H9 (cell line): ENCODE results near the gene RAP1GDS1. TPM values are rescaled to one million over a fixed set of nuclear protein-coding genes. Genes with fewer than 3 reads are reported as not detected.
"Not testable (repeated sequence)": the region's sequence is repeated elsewhere in the genome, so short reads cannot be mapped to it uniquely, and the experiment has no call there.

Source experiments
- DNase-seq: peaks from one replicate; pipeline ENCODE4 v3.0.0-alpha.2; 2017
- H2AFZ ChIP-seq: one replicate; pipeline ENCODE4 v1.6.1; 2013; ENCODE audit warnings: mild to moderate bottlenecking, low read length, control low read depth, moderate library complexity
- H2AK5ac ChIP-seq: 2 replicates; pipeline ENCODE4 v1.6.1; 2013; ENCODE audit warnings: low read length, control low read depth, mixed read lengths; ENCODE audit not compliant: insufficient read length
- H2BK120ac ChIP-seq: one replicate; pipeline ENCODE4 v1.6.1; 2013; ENCODE audit warnings: low read depth, mild to moderate bottlenecking, low read length, control low read depth, inconsistent platforms; ENCODE audit not compliant: poor library complexity, severe bottlenecking
- H2BK12ac ChIP-seq: 2 replicates; pipeline ENCODE4 v1.6.1; 2013; ENCODE audit warnings: low read length, control low read depth, mixed read lengths, low read depth; ENCODE audit not compliant: insufficient read length
- H2BK15ac ChIP-seq: 2 replicates; pipeline ENCODE4 v1.6.1; 2013; ENCODE audit warnings: low read depth, low read length, control low read depth
- H2BK20ac ChIP-seq: one replicate; pipeline ENCODE4 v1.6.1; 2013; ENCODE audit warnings: low read depth, mild to moderate bottlenecking, low read length, control low read depth, inconsistent platforms; ENCODE audit not compliant: poor library complexity, severe bottlenecking
- H2BK5ac ChIP-seq: 2 replicates; pipeline ENCODE4 v1.6.1; 2013; ENCODE audit warnings: low read length, control low read depth, mixed read lengths; ENCODE audit not compliant: insufficient read length
- H3K14ac ChIP-seq: 2 replicates; pipeline ENCODE4 v1.6.1; 2013; ENCODE audit warnings: low read length, control low read depth; ENCODE audit not compliant: insufficient read depth
- H3K18ac ChIP-seq: 2 replicates; pipeline ENCODE4 v1.6.1; 2013; ENCODE audit warnings: low read depth, mild to moderate bottlenecking, mixed read lengths, low read length, control low read depth; ENCODE audit not compliant: insufficient read length
- H3K23ac ChIP-seq: 2 replicates; pipeline ENCODE4 v1.6.1; 2013; ENCODE audit warnings: low read length, control low read depth, mixed read lengths, low read depth; ENCODE audit not compliant: insufficient read length
- H3K23me2 ChIP-seq: 2 replicates; pipeline ENCODE4 v1.6.1; 2013; ENCODE audit warnings: low read depth, mild to moderate bottlenecking, mixed read lengths, low read length, control low read depth; ENCODE audit not compliant: insufficient read length, poor library complexity, severe bottlenecking
- H3K27ac ChIP-seq: 2 replicates; pipeline ENCODE4 v1.5.1; 2013; ENCODE audit warnings: low read length, control low read depth, mixed read lengths, low read depth; ENCODE audit not compliant: insufficient read length
- H3K27me3 ChIP-seq: 2 replicates; pipeline ENCODE4 v1.6.1; 2013; ENCODE audit warnings: low read length, control low read depth, inconsistent platforms; ENCODE audit not compliant: insufficient read depth
- H3K4ac ChIP-seq: 2 replicates; pipeline ENCODE4 v1.6.1; 2013; ENCODE audit warnings: low read depth, mild to moderate bottlenecking, control low read depth, inconsistent platforms, low read length, moderate library complexity
- H3K4me1 ChIP-seq: 2 replicates; pipeline ENCODE4 v1.6.1; 2013; ENCODE audit warnings: low read length, control low read depth, inconsistent platforms; ENCODE audit not compliant: insufficient read depth
- H3K4me2 ChIP-seq: 2 replicates; pipeline ENCODE4 v1.6.1; 2013; ENCODE audit warnings: low read length, control low read depth, mixed read lengths; ENCODE audit not compliant: insufficient read length, insufficient read depth
- H3K56ac ChIP-seq: 2 replicates; pipeline ENCODE4 v1.6.1; 2013; ENCODE audit warnings: low read depth, mild to moderate bottlenecking, mixed read lengths, low read length, control low read depth; ENCODE audit not compliant: insufficient read length
- H3K79me1 ChIP-seq: 2 replicates; pipeline ENCODE4 v1.6.1; 2013; ENCODE audit warnings: low read depth, mild to moderate bottlenecking, moderate library complexity, low read length, control low read depth, inconsistent platforms; ENCODE audit not compliant: insufficient read depth, poor library complexity, severe bottlenecking
- H3K79me2 ChIP-seq: 2 replicates; pipeline ENCODE4 v1.6.1; 2013; ENCODE audit warnings: low read length, control low read depth, inconsistent platforms; ENCODE audit not compliant: insufficient read depth
- H3K9ac ChIP-seq: 2 replicates; pipeline ENCODE4 v1.6.1; 2013; ENCODE audit warnings: low read length, control low read depth, mixed read lengths; ENCODE audit not compliant: insufficient read length; ENCODE audit errors: extremely low read depth
- H3K9me3 ChIP-seq: one replicate; pipeline ENCODE4 v1.6.1; 2013; ENCODE audit warnings: low read depth, low read length, inconsistent platforms; ENCODE audit not compliant: control insufficient read depth
- H3T11ph ChIP-seq: one replicate; pipeline ENCODE4 v1.6.1; 2013; ENCODE audit warnings: mild to moderate bottlenecking, low read length, control low read depth, inconsistent platforms
- H4K20me1 ChIP-seq: one replicate; pipeline ENCODE4 v1.6.1; 2013; ENCODE audit not compliant: control insufficient read depth, insufficient read length, insufficient read depth
- H4K5ac ChIP-seq: 2 replicates; pipeline ENCODE4 v1.6.1; 2013; ENCODE audit warnings: low read depth, mild to moderate bottlenecking, mixed read lengths, low read length, control low read depth; ENCODE audit not compliant: insufficient read length
- H4K8ac ChIP-seq: replicated peaks from 2 replicates; pipeline ENCODE4 v1.6.1; 2013; ENCODE audit warnings: low read length, control low read depth, mixed read lengths, low read depth; ENCODE audit not compliant: insufficient read length
- H4K91ac ChIP-seq: 2 replicates; pipeline ENCODE4 v1.6.1; 2013; ENCODE audit warnings: low read depth, mild to moderate bottlenecking, moderate library complexity, mixed read lengths, low read length, control low read depth; ENCODE audit not compliant: insufficient read length
- H3K27ac Mint-ChIP-seq, 3 experiments: 2 replicates in 2 of 3; 3 replicates in 1 of 3; pipeline ENCODE4 v1.8.0; 2020 to 2021; ENCODE audit warnings: mixed read lengths in 3 of 3, mild to moderate bottlenecking in 1 of 3, moderate library complexity in 1 of 3
- H3K27me3 Mint-ChIP-seq: 2 replicates; pipeline ENCODE4 v1.8.0; 2021; ENCODE audit warnings: low read depth, mild to moderate bottlenecking, moderate library complexity, mixed read lengths
- H3K36me3 Mint-ChIP-seq, 3 experiments: 2 replicates in 2 of 3; 3 replicates in 1 of 3; pipeline ENCODE4 v1.8.0; 2020 to 2021; ENCODE audit warnings: low read depth in 3 of 3, mixed read lengths in 3 of 3; ENCODE audit not compliant: insufficient read depth in 1 of 3
- H3K4me1 Mint-ChIP-seq, 2 experiments: 2 replicates each; pipeline ENCODE4 v1.8.0; 2020; ENCODE audit warnings: mixed read lengths in 2 of 2
- H3K4me3 Mint-ChIP-seq, 2 experiments: 2 replicates in 1 of 2; 3 replicates in 1 of 2; pipeline ENCODE4 v1.8.0; 2020 to 2021; ENCODE audit warnings: mild to moderate bottlenecking in 2 of 2, mixed read lengths in 2 of 2, moderate library complexity in 1 of 2
- H3K9me3 Mint-ChIP-seq, 2 experiments: 2 replicates in 1 of 2; 3 replicates in 1 of 2; pipeline ENCODE4 v1.8.0; 2020; ENCODE audit warnings: mild to moderate bottlenecking in 2 of 2, mixed read lengths in 2 of 2, moderate library complexity in 1 of 2
- CTCF ChIP-seq: fragments of 200-600 bp; sonication (generic); conservative IDR thresholded peaks from 3 replicates; pipeline ENCODE4 v1.8.0; 2021; ENCODE audit warnings: antibody characterized with exemption, mild to moderate bottlenecking
- WGBS: extraction: QIAGEN DNeasy Blood & Tissue Kit; methylation state at CpG from one replicate; pipeline ENCODE4 v1.1.7; 2013; ENCODE audit warnings: missing lambda C conversion rate, low lambda C conversion rate, mixed read lengths; ENCODE audit not compliant: insufficient read length; ENCODE audit errors: extremely low coverage; 5-methylcytosine and 5-hydroxymethylcytosine counted together
- total RNA-seq: library from RNA; stranded (reverse); gene quantifications from 2 replicates; pipeline ENCODE4 v1.2.1, GENCODE V29; 2021

The RAP1GDS1 gene
- total RNA-seq, 1 experiment from 2014 or later, result 25.2 TPM

GRCh38 chr4:98363431-98363830, 102.2 kb downstream of the RAP1GDS1 start:
- no peaks in the 10 kb centered on the region for H3K4me1 ChIP-seq
- no peak overlapping the region for H2BK5ac ChIP-seq
- no peak overlapping the region for H2BK12ac ChIP-seq
- H3K27me3 ChIP-seq, result no peaks in the 10 kb centered on the region
- H3K9me3 Mint-ChIP-seq, result peaks cover 26% of the 10 kb centered on the region in 2 experiments
- H3K9ac ChIP-seq, result no peak overlapping the region
- H3K4me3 Mint-ChIP-seq, result no peak overlapping the region
- H4K91ac ChIP-seq, result no peak overlapping the region
- no peaks in the 10 kb centered on the region for H3K27me3 Mint-ChIP-seq
- no peak overlapping the region for H4K5ac ChIP-seq
- H3K79me1 ChIP-seq, result no peaks in the 10 kb centered on the region
- no peak overlapping the region for H3K14ac ChIP-seq
- no peak overlapping the region for H3K27ac ChIP-seq
- no peak overlapping the region for H2BK15ac ChIP-seq
- H3K18ac ChIP-seq, result no peak overlapping the region
- H2BK120ac ChIP-seq, result no peak overlapping the region
- no peak overlapping the region for H3K56ac ChIP-seq
- H4K8ac ChIP-seq, result no peak overlapping the region
- no peak overlapping the region for H3K4me2 ChIP-seq
- no peak overlapping the region for H2AK5ac ChIP-seq
- no peak overlapping the region for H2AFZ ChIP-seq
- no peak for DNase-seq
- no peaks in the 10 kb centered on the region for H3K79me2 ChIP-seq
- peaks cover 35% of the 10 kb centered on the region in 3 experiments for H3K36me3 Mint-ChIP-seq
- no peak overlapping the region for H2BK20ac ChIP-seq
- no peak for TF ChIP-seq CTCF
- H3K23ac ChIP-seq, result no peak overlapping the region
- H4K20me1 ChIP-seq, result no peaks in the 10 kb centered on the region
- H3K9me3 ChIP-seq, result no peaks in the 10 kb centered on the region
- no peak overlapping the region for H3T11ph ChIP-seq
- H3K4me1 Mint-ChIP-seq, result no peaks in the 10 kb centered on the region
- H3K4ac ChIP-seq, result no peak overlapping the region
- peak overlapping the region in 1 of 3 experiments; percentile 1; a peak in 2 of 7 replicates for H3K27ac Mint-ChIP-seq
- H3K23me2 ChIP-seq, result no peaks in the 10 kb centered on the region

- peaks cover 35% of the 10 kb centered on the region in 2 experiments for H3K9me3 Mint-ChIP-seq
- not testable (repeated sequence) for H3K4ac ChIP-seq, H4K5ac ChIP-seq, H2AFZ ChIP-seq, H2AK5ac ChIP-seq, H2BK15ac ChIP-seq, H2BK20ac ChIP-seq, H4K20me1 ChIP-seq, H3K79me1 ChIP-seq, H4K91ac ChIP-seq, H3K9me3 ChIP-seq, H3K4me2 ChIP-seq, H3K4me1 ChIP-seq, H2BK12ac ChIP-seq, H3K14ac ChIP-seq, H2BK120ac ChIP-seq, H3K4me3 Mint-ChIP-seq, H3K79me2 ChIP-seq, H3K56ac ChIP-seq, H3T11ph ChIP-seq, H3K27ac Mint-ChIP-seq, H3K18ac ChIP-seq, H3K23me2 ChIP-seq, H3K27me3 ChIP-seq, H2BK5ac ChIP-seq, DNase-seq, H4K8ac ChIP-seq, H3K9ac ChIP-seq, H3K4me1 Mint-ChIP-seq, H3K23ac ChIP-seq, H3K27ac ChIP-seq, H3K27me3 Mint-ChIP-seq
- H3K36me3 Mint-ChIP-seq, result peaks cover 44 to 49% (median 45%) of the 10 kb centered on the region in 3 experiments
- no CpG with 5 or more reads among the region's 3 CpGs for WGBS
Measured at GRCh38 chr4:98366275-98366674, 105.1 kb downstream of the RAP1GDS1 start.
